C4-2B (cell line): Measurements from ENCODE around the gene ZSWIM5.
"Not testable (repeated sequence)": the region's sequence is repeated elsewhere in the genome, so short reads cannot be mapped to it uniquely, and the experiment has no call there.

Experiments used
- H3K27ac ChIP-seq: fragments of 450-650 bp; 2 replicates; pipeline ENCODE4 v1.5.1; 2017
- CTCF ChIP-seq: fragments of 450-650 bp; conservative IDR thresholded peaks from 2 replicates; pipeline ENCODE4 v1.5.1; 2017; ENCODE audit warnings: mild to moderate bottlenecking
- ZFX ChIP-seq: fragments of 450-650 bp; IDR thresholded peaks from 2 replicates; pipeline ENCODE4 v1.6.1; 2017

The ZSWIM5 gene

GRCh38 chr1:45107782-45108181, 98.6 kb downstream of the ZSWIM5 start:
- H3K27ac ChIP-seq = no peak overlapping the region
- no peak for TF ChIP-seq ZFX
- no peak for TF ChIP-seq CTCF

GRCh38 chr1:45106864-45107263, 99.5 kb downstream of the ZSWIM5 start:
- not testable (repeated sequence) for H3K27ac ChIP-seq

- not testable (repeated sequence) for H3K27ac ChIP-seq
Observed at GRCh38 chr1:45106156-45106545, 100.3 kb downstream of the ZSWIM5 start.

- not testable (repeated sequence) for H3K27ac ChIP-seq
Observed at GRCh38 chr1:45105486-45106155, 100.8 kb downstream of the ZSWIM5 start.

- no peak for TF ChIP-seq CTCF
- TF ChIP-seq ZFX = no peak
Observed at GRCh38 chr1:45103534-45103933, 102.9 kb downstream of the ZSWIM5 start.

GRCh38 chr1:45101947-45102346, 104.5 kb downstream of the ZSWIM5 start:
- TF ChIP-seq ZFX = no peak
- TF ChIP-seq CTCF = no peak
- no peak overlapping the region for H3K27ac ChIP-seq

More at GRCh38 chr1:45103534-45103933, 102.9 kb downstream of the ZSWIM5 start:
- H3K27ac ChIP-seq = no peak overlapping the region

GRCh38 chr1:45101528-45101927, 104.9 kb downstream of the ZSWIM5 start:
- H3K27ac ChIP-seq = not testable (repeated sequence)

- TF ChIP-seq ZFX = no peak
- TF ChIP-seq CTCF = no peak
- H3K27ac ChIP-seq = no peak overlapping the region
Observed at GRCh38 chr1:45097944-45098343, 108.5 kb downstream of the ZSWIM5 start.

- TF ChIP-seq ZFX (no peak), CTCF (no peak)
- H3K27ac ChIP-seq = no peak overlapping the region
Observed at GRCh38 chr1:45097079-45097478, 109.3 kb downstream of the ZSWIM5 start.

GRCh38 chr1:45095450-45095849, 111.0 kb downstream of the ZSWIM5 start:
- TF ChIP-seq ZFX (no peak), CTCF (no peak)
- no peak overlapping the region for H3K27ac ChIP-seq

GRCh38 chr1:45094371-45094770, 112.0 kb downstream of the ZSWIM5 start:
- H3K27ac ChIP-seq = not testable (repeated sequence)
